Neuronal stem cell (in vitro differentiated cells): ENCODE measurements around the gene MYB.
"Not testable (repeated sequence)": the region's sequence is repeated elsewhere in the genome, so short reads cannot be mapped to it uniquely, and the experiment has no call there.

Source experiments
- DNase-seq: peaks from one replicate; pipeline ENCODE4 v3.0.0-alpha.2; 2013; ENCODE audit warnings: low spot score
- H2AFZ ChIP-seq: one replicate; pipeline ENCODE4 v1.6.1; 2013; ENCODE audit warnings: mild to moderate bottlenecking, low read length, inconsistent platforms
- H2AK5ac ChIP-seq: 2 replicates; pipeline ENCODE4 v1.6.1; 2013; ENCODE audit warnings: low read depth, mild to moderate bottlenecking, inconsistent platforms, low read length, moderate library complexity, mixed read lengths
- H2BK120ac ChIP-seq: 2 replicates; pipeline ENCODE4 v1.6.1; 2013; ENCODE audit warnings: low read depth, mild to moderate bottlenecking, inconsistent platforms, low read length, moderate library complexity, mixed read lengths
- H2BK12ac ChIP-seq: one replicate; pipeline ENCODE4 v1.6.1; 2013; ENCODE audit warnings: low read length, inconsistent platforms
- H2BK15ac ChIP-seq: 2 replicates; pipeline ENCODE4 v1.6.1; 2013; ENCODE audit warnings: mild to moderate bottlenecking, low read length, inconsistent platforms, mixed read lengths
- H2BK5ac ChIP-seq: one replicate; pipeline ENCODE4 v1.6.1; 2013; ENCODE audit warnings: inconsistent platforms, mild to moderate bottlenecking, low read length, moderate library complexity
- H3K14ac ChIP-seq: one replicate; pipeline ENCODE4 v1.6.1; 2013; ENCODE audit warnings: low read length, inconsistent platforms
- H3K18ac ChIP-seq: 2 replicates; pipeline ENCODE4 v1.6.1; 2013; ENCODE audit warnings: low read length, inconsistent platforms
- H3K23ac ChIP-seq: 2 replicates; pipeline ENCODE4 v1.6.1; 2013; ENCODE audit warnings: low read depth, mild to moderate bottlenecking, mixed read lengths, low read length, inconsistent platforms; ENCODE audit not compliant: poor library complexity
- H3K27ac ChIP-seq: replicated peaks from 3 replicates; pipeline ENCODE4 v1.5.1; 2013; ENCODE audit warnings: low read length, inconsistent platforms
- H3K27me3 ChIP-seq, 3 experiments: 2 replicates each; pipeline ENCODE4 v1.6.1; 2013; ENCODE audit warnings: low read length in 3 of 3, mild to moderate bottlenecking in 2 of 3, inconsistent platforms in 1 of 3, low read depth in 1 of 3, mixed read lengths in 1 of 3, moderate library complexity in 1 of 3; ENCODE audit not compliant: control insufficient read depth in 3 of 3, insufficient read depth in 3 of 3
- H3K36me3 ChIP-seq, 2 donors: replicated peaks in 1 of 2; 2 replicates each; pipeline ENCODE4 v1.6.1; 2013; ENCODE audit warnings: low read length in 2 of 2; ENCODE audit not compliant: control insufficient read depth in 2 of 2, insufficient read depth in 2 of 2
- H3K4ac ChIP-seq: 2 replicates; pipeline ENCODE4 v1.6.1; 2013; ENCODE audit warnings: inconsistent platforms, mild to moderate bottlenecking, low read length, moderate library complexity
- H3K4me1 ChIP-seq, 2 donors: 1 replicate in 1 of 2; 2 replicates in 1 of 2; pipeline ENCODE4 v1.6.1; 2013; ENCODE audit warnings: low read length in 2 of 2, low read depth in 1 of 2; ENCODE audit not compliant: control insufficient read depth in 2 of 2, insufficient read depth in 1 of 2
- H3K4me2 ChIP-seq: one replicate; pipeline ENCODE4 v1.6.1; 2013; ENCODE audit warnings: mild to moderate bottlenecking, low read length, inconsistent platforms; ENCODE audit not compliant: insufficient read depth, poor library complexity, severe bottlenecking
- H3K4me3 ChIP-seq, 2 donors: 2 replicates each; pipeline ENCODE4 v1.5.1; 2013; ENCODE audit warnings: low read length in 2 of 2, mild to moderate bottlenecking in 2 of 2, inconsistent platforms in 1 of 2, moderate library complexity in 1 of 2
- H3K79me1 ChIP-seq: one replicate; pipeline ENCODE4 v1.6.1; 2013; ENCODE audit warnings: low read depth, mild to moderate bottlenecking, inconsistent platforms, low read length, moderate library complexity
- H3K9ac ChIP-seq: one replicate; pipeline ENCODE4 v1.6.1; 2013; ENCODE audit warnings: mild to moderate bottlenecking, low read depth, low read length, inconsistent platforms; ENCODE audit not compliant: poor library complexity
- H3K9me3 ChIP-seq, 2 donors: replicated peaks in 1 of 2; 2 replicates each; pipeline versions ENCODE3 to v1.6.1; 2013; ENCODE audit warnings: low read length in 2 of 2, mild to moderate bottlenecking in 2 of 2, inconsistent platforms in 1 of 2, low read depth in 1 of 2, mixed read lengths in 1 of 2, moderate library complexity in 1 of 2; ENCODE audit not compliant: control insufficient read depth in 2 of 2, insufficient read depth in 1 of 2
- H4K8ac ChIP-seq: one replicate; pipeline ENCODE4 v1.6.1; 2013; ENCODE audit warnings: low read depth, mild to moderate bottlenecking, inconsistent platforms, low read length, moderate library complexity
- H4K91ac ChIP-seq: one replicate; pipeline ENCODE4 v1.6.1; 2013; ENCODE audit warnings: low read length, low read depth, mild to moderate bottlenecking, inconsistent platforms; ENCODE audit not compliant: poor library complexity
- WGBS, 2 donors: extraction: QIAGEN DNeasy Blood & Tissue Kit; methylation state at CpG; one replicate each; pipeline ENCODE4 v1.1.7; 2013; ENCODE audit warnings: missing lambda C conversion rate in 2 of 2, mixed read lengths in 1 of 2; ENCODE audit not compliant: insufficient read length in 2 of 2, insufficient replicate concordance in 1 of 2; ENCODE audit errors: extremely low coverage in 2 of 2; 5-methylcytosine and 5-hydroxymethylcytosine counted together

The MYB gene

DNA sequence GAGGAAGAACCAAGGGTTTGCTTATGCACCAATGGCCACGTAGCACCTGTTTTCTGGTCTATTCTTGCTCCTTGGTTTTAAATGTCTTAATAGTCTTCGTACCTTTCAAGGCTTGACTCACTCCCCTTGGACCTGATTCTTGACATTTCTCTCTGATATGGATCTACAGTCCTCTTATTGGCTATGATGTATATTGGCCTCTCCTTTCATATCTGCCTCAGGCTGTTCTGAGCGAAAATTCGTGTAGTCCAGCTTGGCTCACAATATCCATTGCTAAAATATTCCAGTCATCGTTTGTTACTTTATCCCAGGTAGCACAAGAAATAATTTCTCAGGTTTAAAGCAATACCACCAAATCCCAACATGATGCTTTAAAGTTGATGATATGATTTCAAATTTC is 59.6 kb downstream of the MYB start:
- no peak for DNase-seq
- Histone ChIP-seq H3K4me3 (no peak overlapping the region), H3K4me1 (peaks cover 0 to 2% of the 10 kb centered on the region in 2 donors), H3K27me3 (no peaks in the 10 kb centered on the region), H3K23ac (no peak overlapping the region), H2BK12ac (no peak overlapping the region), H2AFZ (no peak overlapping the region), H3K79me1 (no peaks in the 10 kb centered on the region), H3K27ac (no peak overlapping the region), H4K91ac (no peak overlapping the region), H2BK15ac (no peak overlapping the region), H2AK5ac (no peak overlapping the region), H3K18ac (no peak overlapping the region), H4K8ac (no peak overlapping the region), H3K14ac (no peak overlapping the region), H2BK120ac (no peak overlapping the region), H3K4ac (no peak overlapping the region), H3K4me2 (no peak overlapping the region), H3K9me3 (no peaks in the 10 kb centered on the region), H3K9ac (no peak overlapping the region), H2BK5ac (no peak overlapping the region), H3K36me3 (no peaks in the 10 kb centered on the region)
- no CpG with 5 or more reads among the region's 5 CpGs for WGBS, 2 donors

GRCh38 chr6:135243871-135244796 is 63.0 kb downstream of the MYB start:
- Histone ChIP-seq H3K36me3 (no peaks in the 10 kb centered on the region), H3K79me1 (no peaks in the 10 kb centered on the region), H3K9ac (no peak overlapping the region), H3K9me3 (no peaks in the 10 kb centered on the region), H2AFZ (no peak overlapping the region), H3K4me1 (peaks cover 0 to 2% of the 10 kb centered on the region in 2 donors), H4K91ac (no peak overlapping the region), H3K18ac (no peak overlapping the region), H2BK12ac (no peak overlapping the region), H3K27ac (no peak overlapping the region), H3K14ac (no peak overlapping the region), H3K23ac (no peak overlapping the region), H4K8ac (no peak overlapping the region), H2AK5ac (no peak overlapping the region), H2BK5ac (no peak overlapping the region), H2BK120ac (no peak overlapping the region), H3K27me3 (no peaks in the 10 kb centered on the region), H3K4ac (no peak overlapping the region), H2BK15ac (no peak overlapping the region), H3K4me3 (no peak overlapping the region), H3K4me2 (no peak overlapping the region)
- no CpG with 5 or more reads among the region's 7 CpGs for WGBS, 2 donors
- no peak for DNase-seq

DNA sequence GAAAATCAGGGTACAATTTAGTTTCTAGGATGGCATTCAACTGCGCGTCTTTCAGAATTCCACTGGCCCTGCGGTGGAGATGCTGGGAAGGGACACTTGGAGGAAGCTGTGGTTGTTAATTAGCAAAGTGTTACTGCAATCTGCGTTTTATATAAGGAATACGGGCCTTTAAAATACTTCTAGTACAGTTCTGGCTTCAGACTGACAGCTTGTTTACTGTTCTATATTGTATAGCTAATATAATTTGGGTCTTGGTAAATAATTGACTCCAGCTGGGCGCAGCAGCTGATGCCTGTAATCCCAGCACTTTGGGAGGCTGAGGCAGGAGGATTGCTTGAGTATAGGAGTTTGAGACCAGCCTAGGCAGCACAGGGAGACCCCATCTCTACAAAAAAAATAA is 63.7 kb downstream of the MYB start:
- Histone ChIP-seq H3K27me3 (no peaks in the 10 kb centered on the region), H2BK5ac (no peak overlapping the region), H2BK12ac (no peak overlapping the region), H3K9ac (no peak overlapping the region), H3K4me2 (no peak overlapping the region), H2BK120ac (no peak overlapping the region), H3K23ac (no peak overlapping the region), H3K79me1 (no peaks in the 10 kb centered on the region), H3K36me3 (no peaks in the 10 kb centered on the region), H3K4me3 (no peak overlapping the region), H3K4me1 (peaks cover 2 to 3% of the 10 kb centered on the region in 2 donors), H4K91ac (no peak overlapping the region), H3K27ac (no peak overlapping the region), H2AK5ac (no peak overlapping the region), H2BK15ac (no peak overlapping the region), H3K18ac (no peak overlapping the region), H3K14ac (no peak overlapping the region), H3K4ac (no peak overlapping the region), H3K9me3 (no peaks in the 10 kb centered on the region), H4K8ac (no peak overlapping the region), H2AFZ (no peak overlapping the region)
- DNase-seq = no peak
- WGBS, 2 donors = no CpG with 5 or more reads among the region's 6 CpGs

GRCh38 chr6:135246412-135247012 is 65.4 kb downstream of the MYB start:
- not testable (repeated sequence) for H3K36me3 ChIP-seq, H2BK12ac ChIP-seq, H2BK120ac ChIP-seq, H2AK5ac ChIP-seq, H3K79me1 ChIP-seq, H4K91ac ChIP-seq, H3K9me3 ChIP-seq, H3K18ac ChIP-seq, H3K27ac ChIP-seq, H3K27me3 ChIP-seq, H3K14ac ChIP-seq, H3K23ac ChIP-seq, H3K9ac ChIP-seq, H2BK15ac ChIP-seq, H3K4me2 ChIP-seq, H2BK5ac ChIP-seq, H3K4ac ChIP-seq, H3K4me3 ChIP-seq, DNase-seq, H2AFZ ChIP-seq, H4K8ac ChIP-seq
- H3K4me1 ChIP-seq = peaks cover 7 to 13% of the 10 kb centered on the region in 2 donors
- no CpG with 5 or more reads among the region's 8 CpGs for WGBS, 2 donors
